ENCODE data around the gene NOP53.
"Not testable (repeated sequence)": the region's sequence is repeated elsewhere in the genome, so short reads cannot be mapped to it uniquely, and the experiment has no call there.

NOP53 gene

DNA sequence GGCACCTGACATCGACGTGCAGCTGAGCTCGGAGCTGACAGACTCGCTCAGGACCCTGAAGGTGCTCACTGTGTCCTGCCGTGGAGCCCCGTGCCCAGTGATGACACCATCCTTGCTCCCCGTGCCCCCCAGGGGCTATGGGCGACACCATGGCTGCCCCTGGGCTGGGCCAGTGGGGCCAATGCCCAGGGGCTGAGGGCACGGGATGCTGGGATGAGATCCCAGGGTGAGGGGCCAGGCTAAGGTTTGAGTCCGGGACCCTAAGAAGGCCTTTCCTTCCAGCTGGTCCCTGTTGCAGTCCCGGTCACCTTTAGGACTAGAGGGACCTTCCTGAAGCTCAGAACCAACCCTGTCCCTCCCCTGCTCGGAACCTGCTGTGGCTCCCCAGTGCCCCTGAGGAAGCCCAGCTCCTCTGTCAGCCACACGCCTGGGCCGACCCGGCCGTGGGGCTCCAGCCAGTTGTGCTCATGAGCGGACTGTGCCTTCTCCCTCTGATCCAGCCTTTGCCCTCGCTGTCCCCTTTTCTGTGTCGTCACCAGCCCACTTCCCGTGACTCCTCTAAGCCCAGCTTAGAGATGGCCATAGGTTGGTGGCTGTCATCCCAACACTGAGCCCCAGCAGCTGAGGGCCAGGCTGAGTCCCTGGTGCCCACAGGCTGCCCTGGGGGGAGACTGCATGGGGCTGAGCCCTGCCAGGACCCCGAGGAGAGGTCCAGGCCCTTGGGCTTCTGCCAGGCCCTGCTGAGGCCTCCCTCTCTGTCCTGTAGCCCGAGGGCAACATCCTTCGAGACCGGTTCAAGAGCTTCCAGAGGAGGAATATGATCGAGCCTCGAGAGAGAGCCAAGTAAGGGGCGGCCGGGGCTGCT, 10.6 kb downstream of the NOP53 start:
- H3K4me3 Mint-ChIP-seq, result no peak overlapping the region
- peaks cover 26% of the 10 kb centered on the region for H3K36me3 Mint-ChIP-seq (ENCODE audit: low read depth)
- H3K27me3 Mint-ChIP-seq (ENCODE audit: low read depth), result no peaks in the 10 kb centered on the region
- H3K9me3 Mint-ChIP-seq, result no peaks in the 10 kb centered on the region
- H3K27ac Mint-ChIP-seq, result no peak overlapping the region
- H3K4me1 Mint-ChIP-seq (ENCODE audit: low read depth), result peaks cover 2% of the 10 kb centered on the region

DNA sequence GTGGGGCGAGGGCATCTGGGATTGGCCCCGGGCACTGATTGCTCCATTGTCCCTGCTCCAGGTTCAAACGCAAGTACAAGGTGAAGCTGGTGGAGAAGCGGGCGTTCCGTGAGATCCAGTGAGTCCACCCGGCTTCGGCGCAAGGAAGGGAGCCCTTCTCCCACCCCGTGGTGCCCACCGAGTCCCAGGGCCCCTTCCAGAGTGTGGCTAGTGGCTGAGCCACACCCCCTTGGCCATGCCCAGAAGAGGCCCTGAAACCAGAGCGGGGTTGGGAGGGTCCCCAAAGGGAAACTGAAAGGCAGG, 11.2 kb downstream of the NOP53 start:
- Mint-ChIP-seq H3K4me1 (ENCODE audit: low read depth) (peaks cover 2% of the 10 kb centered on the region), H3K4me3 (no peak overlapping the region), H3K36me3 (ENCODE audit: low read depth) (peaks cover 26% of the 10 kb centered on the region)

DNA sequence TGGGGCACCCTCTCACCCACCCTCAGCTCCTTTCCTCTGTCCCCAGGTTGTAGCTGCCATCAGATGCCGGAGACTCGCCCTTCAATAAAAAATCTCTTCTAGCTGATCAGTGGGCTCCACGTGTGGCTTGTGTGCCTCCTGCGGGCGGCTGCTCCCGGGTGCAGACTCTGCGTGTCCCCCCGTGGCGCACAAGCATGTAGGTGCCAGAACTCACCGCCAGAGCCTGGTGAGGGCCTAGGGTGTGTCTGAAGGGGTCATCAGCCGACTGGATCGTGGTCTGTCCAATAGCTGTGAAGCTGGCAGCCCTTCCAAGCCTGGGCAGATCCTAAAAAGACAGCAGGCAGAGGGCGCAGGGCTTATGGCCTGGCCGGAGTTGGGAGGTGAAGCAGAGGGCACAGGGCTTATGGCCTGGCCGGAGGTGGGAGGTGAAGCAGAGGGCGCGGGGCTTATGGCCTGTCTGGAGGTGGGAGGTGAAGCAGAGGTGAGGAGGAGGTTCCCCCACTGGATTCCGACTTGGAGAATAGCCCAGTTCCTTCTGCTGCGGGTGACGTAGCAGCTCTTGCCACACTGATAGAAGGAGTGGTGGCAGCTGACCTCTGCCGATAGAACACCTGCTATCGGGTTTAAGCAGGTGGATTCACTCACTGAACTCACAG, 11.7 kb downstream of the NOP53 start:
- Mint-ChIP-seq H3K4me1 (ENCODE audit: low read depth) (peaks cover 2% of the 10 kb centered on the region), H3K9me3 (no peaks in the 10 kb centered on the region), H3K27ac (no peak overlapping the region), H3K27me3 (ENCODE audit: low read depth) (no peaks in the 10 kb centered on the region), H3K36me3 (ENCODE audit: low read depth) (peaks cover 26% of the 10 kb centered on the region), H3K4me3 (no peak overlapping the region)

More for the DNA sequence above, 11.2 kb downstream of the NOP53 start:
- no peaks in the 10 kb centered on the region for H3K27me3 Mint-ChIP-seq (ENCODE audit: low read depth)
- no peaks in the 10 kb centered on the region for H3K9me3 Mint-ChIP-seq
- H3K27ac Mint-ChIP-seq, result no peak overlapping the region

DNA sequence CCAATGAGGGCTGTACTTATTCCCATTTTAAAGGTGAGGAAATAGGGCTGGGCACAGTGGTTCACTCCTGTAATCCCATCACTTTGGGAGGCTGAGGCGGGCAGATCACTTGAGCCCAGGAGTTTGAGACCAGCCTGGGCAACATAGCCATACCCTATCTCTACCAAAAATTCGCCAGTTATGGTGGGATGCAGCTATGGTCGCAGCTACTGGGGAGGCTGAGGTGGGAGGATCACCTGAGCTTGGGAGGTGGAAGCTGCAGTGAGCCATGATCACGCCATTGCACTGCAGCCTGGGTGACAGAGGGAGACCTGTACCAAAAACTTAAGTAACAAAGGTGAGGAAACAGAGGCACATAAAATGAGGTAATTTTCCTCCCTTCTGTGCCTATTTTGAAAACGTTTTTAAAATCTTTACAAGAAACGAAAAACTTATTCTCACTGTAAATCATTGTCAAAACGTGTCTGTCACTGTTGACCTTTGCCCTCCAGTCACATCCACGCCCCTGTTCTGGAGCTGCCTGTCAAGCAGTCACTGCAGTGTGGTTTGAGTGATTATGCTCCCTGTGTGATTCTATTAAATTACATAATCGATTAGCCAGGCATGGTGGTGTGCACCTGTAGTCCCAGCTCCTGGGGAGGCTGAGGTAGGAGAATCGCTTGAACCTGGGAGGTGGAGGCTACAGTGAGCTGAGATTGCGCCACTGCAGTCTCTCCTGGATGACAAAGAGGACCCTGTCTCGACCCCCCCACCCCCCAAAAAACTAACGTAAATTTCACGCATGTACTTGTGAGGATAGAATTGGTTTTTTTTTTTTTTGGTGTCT, 12.5 kb downstream of the NOP53 start:
- no peak overlapping the region for H3K4me3 Mint-ChIP-seq
- no peaks in the 10 kb centered on the region for H3K9me3 Mint-ChIP-seq
- no peaks in the 10 kb centered on the region for H3K4me1 Mint-ChIP-seq (ENCODE audit: low read depth)
- peaks cover 26% of the 10 kb centered on the region for H3K36me3 Mint-ChIP-seq (ENCODE audit: low read depth)
- H3K27ac Mint-ChIP-seq, result no peak overlapping the region
- H3K27me3 Mint-ChIP-seq (ENCODE audit: low read depth), result no peaks in the 10 kb centered on the region

DNA sequence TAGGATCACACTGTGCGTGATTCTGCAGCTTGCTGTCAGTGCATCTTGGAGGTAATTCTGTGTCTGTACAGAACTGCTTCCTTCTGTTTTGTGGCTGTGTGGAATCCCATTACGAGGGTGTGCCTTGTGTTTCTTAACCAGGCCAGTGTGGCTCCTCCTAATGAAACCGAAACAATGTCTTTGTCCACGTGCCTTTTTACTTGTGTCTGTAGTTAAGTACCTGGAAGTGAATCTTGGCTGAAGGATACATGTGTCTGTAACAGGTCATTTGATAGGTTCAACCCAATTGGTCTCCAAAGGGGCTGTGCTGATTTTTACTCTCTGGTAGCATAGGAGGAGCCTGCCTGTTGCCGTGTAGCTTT, 13.1 kb downstream of the NOP53 start:
- Mint-ChIP-seq H3K27ac (no peak overlapping the region), H3K27me3 (ENCODE audit: low read depth) (no peaks in the 10 kb centered on the region), H3K9me3 (no peaks in the 10 kb centered on the region), H3K36me3 (ENCODE audit: low read depth) (peaks cover 21% of the 10 kb centered on the region), H3K4me3 (no peak overlapping the region), H3K4me1 (ENCODE audit: low read depth) (no peaks in the 10 kb centered on the region)

DNA sequence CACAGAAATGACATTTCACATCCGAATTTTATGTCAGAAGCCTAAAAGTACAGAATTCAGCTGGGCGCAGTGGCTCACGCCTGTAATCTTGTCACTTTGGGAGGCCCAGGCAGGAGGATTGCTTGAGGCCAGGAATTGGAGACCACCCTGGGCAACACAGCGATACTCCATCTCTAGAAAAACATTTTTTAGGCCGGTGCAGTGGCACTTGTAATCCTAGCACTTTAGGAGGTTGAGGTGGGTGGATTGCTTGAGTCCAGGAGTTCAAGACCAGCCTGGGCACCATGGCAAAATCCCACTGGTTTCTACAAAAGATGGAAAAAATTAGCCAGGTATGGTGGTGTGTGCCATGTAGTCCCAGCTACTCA, 15.3 kb downstream of the NOP53 start:
- no peaks in the 10 kb centered on the region for H3K27me3 Mint-ChIP-seq (ENCODE audit: low read depth)
- H3K4me3 Mint-ChIP-seq, result no peak overlapping the region
- no peak overlapping the region for H3K27ac Mint-ChIP-seq
- peaks cover 15% of the 10 kb centered on the region for H3K36me3 Mint-ChIP-seq (ENCODE audit: low read depth)
- H3K4me1 Mint-ChIP-seq (ENCODE audit: low read depth), result no peaks in the 10 kb centered on the region
- H3K9me3 Mint-ChIP-seq, result no peaks in the 10 kb centered on the region

DNA sequence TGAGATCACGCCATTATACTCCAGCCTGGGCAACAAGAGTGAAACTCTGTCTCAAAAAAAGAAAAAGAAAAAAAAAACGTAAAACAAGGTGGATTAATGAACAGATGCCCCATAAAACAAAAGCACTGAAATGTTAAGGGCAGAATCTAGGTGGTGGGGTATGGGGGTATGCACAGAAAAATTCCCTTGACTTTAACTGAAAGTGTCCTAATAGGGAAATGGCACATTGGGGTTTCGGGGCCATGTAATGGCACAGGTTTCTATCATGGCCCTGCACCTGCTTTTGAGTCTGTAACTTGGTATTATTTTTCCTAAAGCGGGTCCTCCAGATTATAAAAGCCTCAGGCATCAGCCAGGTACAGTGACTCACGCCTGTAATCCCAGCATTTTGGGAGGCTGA, 16.2 kb downstream of the NOP53 start:
- Mint-ChIP-seq H3K27ac (no peak overlapping the region), H3K4me1 (ENCODE audit: low read depth) (no peaks in the 10 kb centered on the region), H3K27me3 (ENCODE audit: low read depth) (no peaks in the 10 kb centered on the region), H3K9me3 (no peaks in the 10 kb centered on the region), H3K36me3 (ENCODE audit: low read depth) (peaks cover 15% of the 10 kb centered on the region), H3K4me3 (no peak overlapping the region)

DNA sequence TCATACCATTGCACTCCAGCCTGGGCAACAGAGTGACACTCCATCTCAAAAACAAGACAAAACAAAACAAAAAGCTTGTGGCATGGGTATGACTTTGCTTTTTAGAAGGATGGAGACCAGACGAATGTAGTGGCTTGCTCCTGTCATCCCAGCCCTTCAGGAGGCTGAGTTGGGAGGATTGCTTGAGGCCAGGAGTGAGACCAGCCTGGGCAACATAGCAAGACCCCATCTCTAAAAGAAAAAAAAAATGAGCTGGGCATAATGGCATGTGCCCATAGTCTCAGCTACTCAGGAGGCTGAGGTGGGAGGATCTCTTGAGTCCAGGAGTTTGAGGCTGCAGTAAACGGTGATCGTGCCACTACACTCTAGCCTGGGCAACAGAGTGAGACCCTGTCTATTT, 16.8 kb downstream of the NOP53 start:
- H3K27ac Mint-ChIP-seq, result no peak overlapping the region
- H3K4me3 Mint-ChIP-seq, result no peak overlapping the region
- H3K27me3 Mint-ChIP-seq (ENCODE audit: low read depth), result no peaks in the 10 kb centered on the region
- H3K4me1 Mint-ChIP-seq (ENCODE audit: low read depth), result no peaks in the 10 kb centered on the region
- no peaks in the 10 kb centered on the region for H3K9me3 Mint-ChIP-seq
- H3K36me3 Mint-ChIP-seq (ENCODE audit: low read depth), result peaks cover 12% of the 10 kb centered on the region

DNA sequence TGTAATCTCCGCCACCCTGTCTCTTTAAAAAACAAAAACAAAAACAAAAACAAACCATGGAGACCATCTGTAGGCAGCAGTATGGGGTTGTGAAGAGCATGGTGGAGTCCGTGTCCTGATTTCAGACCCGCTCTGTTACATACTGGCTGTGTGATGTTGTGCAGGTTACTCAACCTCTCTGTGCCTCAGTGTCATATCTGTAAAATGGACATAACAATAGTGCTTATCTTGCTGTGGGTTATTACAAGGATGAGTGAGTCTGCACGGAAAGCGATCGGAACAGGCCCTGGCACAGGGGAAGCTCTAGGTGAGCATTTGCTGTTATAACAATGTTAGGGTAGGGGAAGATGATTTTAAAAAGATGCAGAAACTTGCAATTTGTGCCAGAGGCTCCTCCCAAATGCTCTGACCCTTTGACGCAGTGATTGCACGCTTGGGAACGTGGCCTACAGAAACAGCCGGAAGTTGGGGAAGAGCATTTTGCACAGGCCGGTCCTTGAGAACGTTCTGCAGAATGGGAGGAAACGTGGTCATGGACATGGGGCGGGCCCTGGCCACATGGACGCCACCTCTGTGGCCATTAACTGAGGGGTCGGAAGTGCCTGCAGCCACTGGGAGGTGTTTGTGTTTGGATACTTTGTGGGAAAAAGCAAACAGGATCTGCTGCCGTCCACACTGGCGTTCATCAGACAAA, 17.4 kb downstream of the NOP53 start:
- Mint-ChIP-seq H3K36me3 (ENCODE audit: low read depth) (peaks cover 9% of the 10 kb centered on the region), H3K4me1 (ENCODE audit: low read depth) (no peaks in the 10 kb centered on the region), H3K9me3 (no peaks in the 10 kb centered on the region), H3K27ac (no peak overlapping the region), H3K4me3 (no peak overlapping the region), H3K27me3 (ENCODE audit: low read depth) (no peaks in the 10 kb centered on the region)

DNA sequence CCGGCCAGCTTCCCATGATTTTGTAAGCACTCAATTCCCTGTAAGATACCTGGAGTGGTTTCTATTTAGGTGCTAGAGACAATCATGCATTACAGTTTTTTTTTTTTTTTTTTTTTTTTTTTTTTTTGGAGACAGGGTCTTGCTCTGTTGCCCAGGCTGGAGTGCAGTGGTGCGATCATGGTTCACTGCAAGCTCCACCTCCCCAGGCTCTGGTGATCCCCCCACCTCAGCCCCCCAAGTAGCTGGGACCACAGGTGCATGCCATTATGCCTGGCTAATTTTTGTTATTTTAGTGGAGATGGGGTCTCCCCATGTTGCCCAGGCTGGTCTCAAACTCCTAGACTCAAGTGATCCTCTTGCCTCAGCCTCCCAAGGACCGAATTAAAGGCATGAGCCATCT, 19.4 kb downstream of the NOP53 start:
- not testable (repeated sequence) for H3K4me3 Mint-ChIP-seq; H3K4me1 Mint-ChIP-seq (ENCODE audit: low read depth); H3K36me3 Mint-ChIP-seq (ENCODE audit: low read depth); H3K9me3 Mint-ChIP-seq; H3K27ac Mint-ChIP-seq; H3K27me3 Mint-ChIP-seq (ENCODE audit: low read depth)

DNA sequence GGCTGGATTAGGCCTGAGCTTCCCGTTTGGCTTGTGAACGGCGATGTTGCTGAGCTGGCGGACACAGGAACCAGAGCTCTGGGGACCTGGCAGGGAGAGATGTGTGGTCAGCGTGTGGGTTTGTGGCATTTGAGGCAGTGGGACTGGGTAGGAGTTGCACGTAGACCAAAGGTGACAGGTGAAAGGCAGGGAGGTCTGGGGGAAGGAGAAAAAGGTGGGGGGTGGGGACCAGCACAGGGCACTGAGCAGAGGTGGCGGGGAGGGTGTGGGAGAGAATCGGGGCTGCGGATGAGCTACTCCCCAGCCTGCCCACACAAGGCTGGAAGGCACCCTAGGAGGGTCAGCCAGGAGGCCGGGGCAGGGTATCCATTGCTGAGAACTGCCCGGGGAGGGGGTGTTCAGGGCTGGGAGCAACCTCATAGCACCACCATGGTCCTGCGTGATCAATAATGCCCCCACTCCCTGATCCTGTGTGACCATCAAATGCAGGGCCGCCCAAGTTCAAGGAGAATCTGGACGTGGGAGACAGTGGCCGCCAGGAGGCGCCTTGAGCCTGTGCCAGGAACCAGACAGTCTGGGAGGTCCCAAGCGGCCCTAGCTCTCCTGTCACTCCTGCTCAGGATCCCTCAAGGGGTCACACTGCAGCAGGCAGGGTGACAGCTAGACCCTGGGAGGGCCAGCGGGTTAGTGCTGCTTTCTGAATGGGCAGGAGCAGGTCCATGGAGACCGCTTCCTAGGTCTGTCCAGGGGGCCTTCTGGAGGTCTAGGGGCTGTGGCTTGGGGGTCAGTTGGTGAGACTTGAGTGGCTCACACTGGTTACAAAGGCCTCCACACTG, 20.4 kb downstream of the NOP53 start:
- no peaks in the 10 kb centered on the region for H3K9me3 Mint-ChIP-seq
- no peaks in the 10 kb centered on the region for H3K36me3 Mint-ChIP-seq (ENCODE audit: low read depth)
- no peaks in the 10 kb centered on the region for H3K27me3 Mint-ChIP-seq (ENCODE audit: low read depth)
- no peaks in the 10 kb centered on the region for H3K4me1 Mint-ChIP-seq (ENCODE audit: low read depth)
- no peak overlapping the region for H3K4me3 Mint-ChIP-seq
- H3K27ac Mint-ChIP-seq, result no peak overlapping the region

DNA sequence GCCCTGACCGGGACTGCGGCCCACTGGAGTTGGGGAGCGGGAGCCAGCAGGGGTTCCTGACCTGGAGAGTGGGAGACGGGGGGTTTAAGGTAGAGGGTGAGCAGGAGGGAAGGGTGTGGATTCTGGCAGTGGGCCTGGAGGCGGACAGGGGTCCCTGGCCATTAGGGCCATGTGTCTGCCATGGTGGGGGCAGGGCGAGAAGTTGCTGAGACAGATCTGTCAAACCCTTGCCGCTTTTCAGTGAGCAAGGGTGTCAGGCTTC, 20.9 kb downstream of the NOP53 start:
- Mint-ChIP-seq H3K9me3 (no peaks in the 10 kb centered on the region), H3K27ac (no peak overlapping the region), H3K27me3 (ENCODE audit: low read depth) (no peaks in the 10 kb centered on the region), H3K4me1 (ENCODE audit: low read depth) (no peaks in the 10 kb centered on the region), H3K36me3 (ENCODE audit: low read depth) (no peaks in the 10 kb centered on the region), H3K4me3 (no peak overlapping the region)

DNA sequence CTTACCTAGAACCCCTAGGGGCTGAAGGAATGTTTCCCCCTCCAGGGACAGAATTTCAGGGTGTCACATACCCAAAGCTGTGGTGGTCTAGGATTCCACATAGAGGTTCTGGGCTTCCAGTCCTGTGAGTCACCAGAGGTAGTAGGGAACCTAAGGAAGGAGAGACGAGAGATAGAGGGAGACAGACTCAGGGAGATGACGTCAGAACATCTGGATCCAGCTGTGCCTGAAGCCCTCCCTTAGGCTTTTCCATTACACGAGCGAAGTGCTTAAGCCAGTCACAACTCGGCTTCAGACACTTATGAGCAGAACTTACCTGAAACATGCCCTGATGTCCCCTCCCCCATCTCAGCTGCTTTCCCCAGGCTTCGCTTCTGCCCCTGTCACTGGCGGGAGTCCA, 21.3 kb downstream of the NOP53 start:
- H3K9me3 Mint-ChIP-seq, result no peaks in the 10 kb centered on the region
- no peaks in the 10 kb centered on the region for H3K36me3 Mint-ChIP-seq (ENCODE audit: low read depth)
- H3K4me1 Mint-ChIP-seq (ENCODE audit: low read depth), result no peaks in the 10 kb centered on the region
- no peak overlapping the region for H3K27ac Mint-ChIP-seq
- no peak overlapping the region for H3K4me3 Mint-ChIP-seq
- no peaks in the 10 kb centered on the region for H3K27me3 Mint-ChIP-seq (ENCODE audit: low read depth)

DNA sequence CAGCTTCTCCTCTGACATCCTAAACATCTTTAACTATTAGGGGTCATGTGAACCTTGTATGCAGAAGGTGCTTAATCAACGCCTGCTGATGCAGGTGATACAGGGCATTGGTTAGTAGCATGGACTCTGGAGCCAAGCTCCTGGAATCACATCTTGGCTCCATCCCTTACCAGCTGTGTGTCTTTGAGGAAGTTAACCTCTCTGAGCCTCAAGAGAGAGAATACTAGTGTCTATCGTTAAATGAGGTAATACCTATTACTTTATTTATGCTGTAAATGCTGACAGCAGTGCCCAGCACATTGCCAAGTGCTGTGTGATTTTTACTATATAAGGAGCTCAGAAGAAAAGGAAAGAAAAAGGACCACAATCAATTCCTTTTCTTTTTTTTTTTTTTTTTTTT, 22.0 kb downstream of the NOP53 start:
- no peaks in the 10 kb centered on the region for H3K36me3 Mint-ChIP-seq (ENCODE audit: low read depth)
- H3K9me3 Mint-ChIP-seq, result no peaks in the 10 kb centered on the region
- no peaks in the 10 kb centered on the region for H3K27me3 Mint-ChIP-seq (ENCODE audit: low read depth)
- H3K4me1 Mint-ChIP-seq (ENCODE audit: low read depth), result no peaks in the 10 kb centered on the region
- H3K4me3 Mint-ChIP-seq, result no peak overlapping the region
- no peak overlapping the region for H3K27ac Mint-ChIP-seq
